ENCODE results near the gene ZNF750.

The ZNF750 gene

DNA sequence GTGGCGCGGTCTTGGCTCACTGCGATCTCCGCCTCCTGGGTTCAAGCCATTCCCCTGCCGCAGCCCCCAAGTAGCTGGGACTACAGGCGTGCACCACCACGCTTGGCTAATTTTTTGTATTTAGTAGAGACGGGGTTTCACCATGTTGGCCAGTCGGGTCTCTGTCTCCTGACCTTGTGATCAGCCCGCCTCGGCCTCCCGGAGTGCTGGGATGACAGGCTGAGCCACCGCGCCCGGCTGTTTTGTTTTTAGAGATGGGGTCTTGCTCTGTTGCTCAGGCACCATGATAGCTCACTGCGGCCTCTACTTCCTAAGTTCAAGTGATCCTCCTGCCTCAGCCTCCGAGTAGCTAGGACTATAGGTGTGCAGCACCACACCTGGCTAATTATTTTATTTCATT lies 27.2 kb downstream of the ZNF750 start:
- TF ChIP-seq, protein P1, sequence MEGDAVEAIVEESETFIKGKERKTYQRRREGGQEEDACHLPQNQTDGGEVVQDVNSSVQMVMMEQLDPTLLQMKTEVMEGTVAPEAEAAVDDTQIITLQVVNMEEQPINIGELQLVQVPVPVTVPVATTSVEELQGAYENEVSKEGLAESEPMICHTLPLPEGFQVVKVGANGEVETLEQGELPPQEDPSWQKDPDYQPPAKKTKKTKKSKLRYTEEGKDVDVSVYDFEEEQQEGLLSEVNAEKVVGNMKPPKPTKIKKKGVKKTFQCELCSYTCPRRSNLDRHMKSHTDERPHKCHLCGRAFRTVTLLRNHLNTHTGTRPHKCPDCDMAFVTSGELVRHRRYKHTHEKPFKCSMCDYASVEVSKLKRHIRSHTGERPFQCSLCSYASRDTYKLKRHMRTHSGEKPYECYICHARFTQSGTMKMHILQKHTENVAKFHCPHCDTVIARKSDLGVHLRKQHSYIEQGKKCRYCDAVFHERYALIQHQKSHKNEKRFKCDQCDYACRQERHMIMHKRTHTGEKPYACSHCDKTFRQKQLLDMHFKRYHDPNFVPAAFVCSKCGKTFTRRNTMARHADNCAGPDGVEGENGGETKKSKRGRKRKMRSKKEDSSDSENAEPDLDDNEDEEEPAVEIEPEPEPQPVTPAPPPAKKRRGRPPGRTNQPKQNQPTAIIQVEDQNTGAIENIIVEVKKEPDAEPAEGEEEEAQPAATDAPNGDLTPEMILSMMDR (IDR thresholded peaks at IDR 0.05; ENCODE audit: insufficient read depth, low read length, poor library complexity, severe bottlenecking), result no peak
- no peak for TF ChIP-seq EZH2phosphoT487 (conservative IDR thresholded peaks at IDR 0.05; ENCODE audit: low read length)
- Histone ChIP-seq H3K9ac (ENCODE audit: low read length) (no peak overlapping the region), H3F3A (ENCODE audit: insufficient read depth) (no peaks in the 10 kb centered on the region), H3K27me3 (ENCODE audit: low read length) (no peaks in the 10 kb centered on the region), H4K20me1 (ENCODE audit: low read depth, low read length) (no peaks in the 10 kb centered on the region), H3K27ac (ENCODE audit: low read depth, low read length) (no peak overlapping the region), H3K9me3 (ENCODE audit: insufficient read depth, low read length) (no peaks in the 10 kb centered on the region), H2AFZ (ENCODE audit: low read depth, low read length, severe bottlenecking) (no peak overlapping the region), H3K79me2 (ENCODE audit: insufficient read depth, low read length) (no peaks in the 10 kb centered on the region), H3K9me2 (replicated peaks; ENCODE audit: insufficient read depth, low read length) (no peaks in the 10 kb centered on the region), H3K4me2 (ENCODE audit: low read depth, low read length, poor library complexity, severe bottlenecking) (no peak overlapping the region), H3K4me3 (ENCODE audit: insufficient read depth, low read length, poor library complexity, severe bottlenecking) (no peak overlapping the region), H3K36me3 (ENCODE audit: low read length) (no peaks in the 10 kb centered on the region)

DNA sequence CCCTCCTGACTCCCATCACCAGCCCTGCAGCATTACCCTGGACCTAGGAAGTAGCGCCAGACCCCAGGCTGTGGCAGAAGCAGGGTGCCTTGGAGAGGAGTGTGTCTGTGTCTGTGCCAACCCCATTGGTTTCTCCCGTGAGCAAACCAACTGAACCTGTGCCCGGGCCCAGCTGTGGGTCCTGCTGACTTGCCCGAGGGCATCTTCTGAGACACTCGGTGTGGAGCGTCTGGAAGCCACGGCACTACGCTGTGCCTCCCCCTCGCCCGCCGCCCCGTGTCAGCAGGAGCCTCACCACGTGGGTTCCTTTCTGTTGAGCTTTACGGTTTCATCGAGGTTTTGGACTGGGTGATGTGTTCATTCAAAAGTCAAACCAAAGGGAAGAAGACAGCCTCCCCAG lies 27.8 kb downstream of the ZNF750 start:
- Histone ChIP-seq H3F3A (ENCODE audit: insufficient read depth) (no peaks in the 10 kb centered on the region), H3K4me3 (ENCODE audit: insufficient read depth, low read length, poor library complexity, severe bottlenecking) (no peak overlapping the region), H3K9me3 (ENCODE audit: insufficient read depth, low read length) (no peaks in the 10 kb centered on the region), H3K4me2 (ENCODE audit: low read depth, low read length, poor library complexity, severe bottlenecking) (no peak overlapping the region), H3K9ac (ENCODE audit: low read length) (no peak overlapping the region), H2AFZ (ENCODE audit: low read depth, low read length, severe bottlenecking) (no peak overlapping the region), H4K20me1 (ENCODE audit: low read depth, low read length) (no peaks in the 10 kb centered on the region), H3K27me3 (ENCODE audit: low read length) (no peaks in the 10 kb centered on the region), H3K36me3 (ENCODE audit: low read length) (no peaks in the 10 kb centered on the region), H3K27ac (ENCODE audit: low read depth, low read length) (no peak overlapping the region), H3K79me2 (ENCODE audit: insufficient read depth, low read length) (no peaks in the 10 kb centered on the region), H3K9me2 (replicated peaks; ENCODE audit: insufficient read depth, low read length) (no peaks in the 10 kb centered on the region)
- no peak for TF ChIP-seq EZH2phosphoT487 (conservative IDR thresholded peaks at IDR 0.05; ENCODE audit: low read length)
- TF ChIP-seq, protein P1 (IDR thresholded peaks at IDR 0.05; ENCODE audit: insufficient read depth, low read length, poor library complexity, severe bottlenecking), result no peak

DNA sequence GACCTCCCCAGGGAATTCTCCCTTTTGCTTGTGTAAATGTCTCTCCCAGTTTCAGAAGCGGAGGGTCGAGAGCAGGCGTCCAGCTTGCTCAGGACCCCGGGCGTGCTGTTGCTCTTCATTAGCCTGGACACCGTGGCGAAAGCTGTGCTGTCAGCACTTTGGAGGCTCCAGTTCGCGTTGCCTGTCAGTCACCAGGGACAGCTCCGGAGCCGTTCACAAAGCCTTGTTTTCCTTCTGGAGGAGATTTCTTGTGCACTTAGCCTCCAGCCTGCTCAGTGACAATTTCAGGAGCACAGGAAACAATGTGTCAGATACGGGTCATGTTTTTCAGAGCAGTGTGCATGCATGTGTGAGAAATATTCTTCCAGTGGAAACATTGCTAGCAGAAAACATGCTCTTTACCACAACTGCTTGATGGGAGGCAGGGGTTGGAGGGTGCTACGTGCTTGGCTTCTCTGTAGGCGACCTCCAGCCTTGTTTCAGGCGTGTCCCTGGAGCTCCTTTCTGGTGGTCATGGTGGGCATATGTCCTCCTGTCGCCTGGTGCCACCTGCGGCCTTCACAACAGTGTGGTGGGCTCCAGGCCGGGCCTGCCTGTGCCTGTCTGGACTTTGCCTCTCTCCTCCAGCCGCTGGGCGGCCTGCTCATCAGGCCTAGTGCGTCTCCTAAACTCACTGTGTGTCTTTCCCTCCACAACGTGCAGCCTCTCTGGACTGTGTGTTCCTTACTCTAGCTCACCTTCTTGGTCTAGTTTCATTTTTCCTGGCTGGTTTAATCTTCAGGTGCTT lies 29.0 kb downstream of the ZNF750 start:
- Histone ChIP-seq H3K36me3 (ENCODE audit: low read length) (no peaks in the 10 kb centered on the region), H3K27me3 (ENCODE audit: low read length) (no peaks in the 10 kb centered on the region), H4K20me1 (ENCODE audit: low read depth, low read length) (no peaks in the 10 kb centered on the region), H3K27ac (ENCODE audit: low read depth, low read length) (no peak overlapping the region), H3K4me2 (ENCODE audit: low read depth, low read length, poor library complexity, severe bottlenecking) (no peak overlapping the region), H3K9me3 (ENCODE audit: insufficient read depth, low read length) (no peaks in the 10 kb centered on the region), H3F3A (ENCODE audit: insufficient read depth) (no peaks in the 10 kb centered on the region), H3K4me3 (ENCODE audit: insufficient read depth, low read length, poor library complexity, severe bottlenecking) (no peak overlapping the region), H3K9me2 (replicated peaks; ENCODE audit: insufficient read depth, low read length) (no peaks in the 10 kb centered on the region), H3K9ac (ENCODE audit: low read length) (no peak overlapping the region), H2AFZ (ENCODE audit: low read depth, low read length, severe bottlenecking) (no peak overlapping the region), H3K79me2 (ENCODE audit: insufficient read depth, low read length) (no peaks in the 10 kb centered on the region)
- TF ChIP-seq, protein P1 (IDR thresholded peaks at IDR 0.05; ENCODE audit: insufficient read depth, low read length, poor library complexity, severe bottlenecking), result no peak
- TF ChIP-seq EZH2phosphoT487 (conservative IDR thresholded peaks at IDR 0.05; ENCODE audit: low read length), result no peak

Data from SU-DHL-6 (cell line).